T-helper 2 cell (primary cell): ENCODE results near the gene NEK7.

ENCODE experiments used
- DNase-seq, 5 experiments: peaks; one replicate each; pipeline versions ENCODE4 v3.0.0 to v3.0.0-alpha.2; 2012 to 2022

Gene NEK7

DNA sequence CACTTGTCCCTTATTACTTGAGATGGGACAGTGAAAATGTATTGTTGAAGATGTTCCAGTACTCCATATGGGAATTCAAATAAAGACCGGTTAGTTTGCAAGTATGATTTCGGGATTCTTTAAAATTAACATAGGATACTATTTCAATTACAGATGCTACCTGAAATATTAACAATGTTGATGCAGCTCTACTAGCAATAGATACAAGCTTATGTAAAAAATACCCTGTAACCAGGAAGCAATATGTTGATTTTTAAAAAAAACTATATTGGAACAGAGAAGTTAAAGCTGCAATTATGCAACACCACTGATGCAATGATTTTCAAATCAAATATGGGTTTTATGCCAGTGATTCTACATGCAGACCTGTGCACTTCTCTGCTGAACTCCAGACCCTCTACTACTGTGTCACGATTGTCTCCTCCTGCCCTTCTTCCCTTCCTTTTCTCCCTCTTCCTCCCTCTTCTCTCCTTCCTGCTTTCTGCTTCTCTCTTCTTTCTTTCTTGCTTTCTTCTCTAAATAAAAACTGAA lies 204.5 kb downstream of the NEK7 start:
- DNase-seq = no peak

DNA sequence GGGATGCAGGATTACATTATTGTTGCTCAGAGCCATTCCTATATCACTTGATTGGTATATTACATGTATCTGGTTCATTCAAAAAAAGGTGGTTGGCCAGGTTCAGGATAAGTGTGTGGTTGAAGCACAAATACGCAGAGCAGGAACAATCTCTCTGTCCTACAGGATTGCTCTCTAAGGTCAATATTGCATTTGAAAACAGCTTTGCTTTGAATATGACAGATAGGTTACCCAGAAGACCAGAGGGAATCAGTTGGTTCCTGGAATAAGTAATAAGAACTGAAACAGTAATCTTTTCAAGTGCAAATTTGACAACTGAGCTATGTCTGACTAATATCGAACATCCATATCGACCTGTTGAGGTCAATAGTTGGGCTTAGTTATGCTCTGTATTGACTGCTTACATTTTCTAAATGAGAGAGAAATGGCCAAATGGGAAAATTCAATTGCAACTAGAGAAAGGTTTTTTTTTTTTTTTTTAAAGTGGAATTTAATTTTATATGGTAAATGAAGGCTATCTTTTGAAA lies 206.9 kb downstream of the NEK7 start:
- DNase-seq = peak in 1 of 5 experiments; percentile 81

DNA sequence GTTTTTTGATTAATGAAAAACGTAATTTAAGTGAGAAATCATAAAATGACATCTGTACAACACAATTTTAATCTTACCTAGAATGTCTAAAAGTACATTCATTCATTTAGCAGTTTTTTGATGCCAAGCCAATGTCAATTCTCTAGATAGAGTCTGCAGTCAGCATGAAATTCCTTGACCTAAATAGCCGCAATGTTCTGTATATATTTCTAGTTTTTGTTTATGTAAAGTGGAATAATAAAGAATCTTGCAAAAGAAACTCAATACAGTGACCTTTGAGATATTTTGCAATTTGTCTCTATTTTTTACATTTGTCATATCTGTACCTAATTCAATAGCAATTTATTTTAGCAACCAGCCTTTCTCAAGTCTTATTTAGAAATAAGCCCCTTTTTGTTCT lies 207.7 kb downstream of the NEK7 start:
- no peak for DNase-seq

DNA sequence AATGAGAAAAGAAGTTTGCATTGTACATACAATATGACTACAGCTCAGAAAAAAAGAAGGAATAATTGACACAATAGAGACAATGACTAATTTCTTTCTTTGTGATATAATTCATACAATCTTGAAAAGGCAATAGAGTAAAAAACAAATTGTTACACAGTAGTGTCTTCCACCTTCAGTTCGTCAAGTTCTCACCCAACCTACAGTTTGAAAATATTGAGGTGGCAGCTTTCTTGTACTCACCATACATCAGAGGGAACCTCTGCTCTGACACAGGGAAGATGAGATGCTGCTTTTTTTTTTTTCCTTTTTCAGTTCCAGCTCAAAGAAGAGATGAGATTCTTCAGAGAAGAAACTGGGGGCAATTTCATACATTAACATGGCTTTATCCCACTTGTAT lies 210.5 kb downstream of the NEK7 start:
- no peak for DNase-seq

DNA sequence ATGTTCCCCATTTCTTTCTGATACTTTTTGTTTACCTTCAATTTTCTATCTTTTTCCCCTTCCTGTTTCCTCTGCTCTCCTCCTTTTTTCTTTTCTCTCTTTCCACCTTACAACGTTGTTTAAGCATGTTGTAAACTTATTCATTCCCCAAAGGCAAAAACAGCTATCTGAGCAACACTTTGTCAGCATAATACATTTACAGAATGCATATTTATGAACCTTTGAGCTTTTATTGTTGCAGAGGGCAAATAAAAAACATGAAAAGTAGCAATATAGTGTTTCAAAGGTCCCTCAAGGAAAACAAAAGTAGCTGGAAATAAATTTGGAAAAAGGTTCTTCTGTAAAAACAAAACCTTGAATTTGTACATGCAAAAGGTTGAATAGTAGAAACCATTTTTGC lies 214.2 kb downstream of the NEK7 start:
- no peak for DNase-seq
